CMK (cell line): ENCODE measurements around the gene SPTLC1.

ENCODE experiments used
- DNase-seq: peaks from one replicate; pipeline ENCODE4 v3.0.0-alpha.2; 2010; ENCODE audit warnings: low read depth

SPTLC1 gene

GRCh38 chr9:92095236-92095635 is 20.0 kb downstream of the SPTLC1 start:
- DNase-seq = no peak

GRCh38 chr9:92094655-92095054 is 20.6 kb downstream of the SPTLC1 start:
- DNase-seq = no peak

- no peak for DNase-seq
Measured at GRCh38 chr9:92077888-92078287, 37.3 kb downstream of the SPTLC1 start.

- no peak for DNase-seq
Measured at GRCh38 chr9:92071634-92072033, 43.6 kb downstream of the SPTLC1 start.

- no peak for DNase-seq
Measured at GRCh38 chr9:92066168-92066567, 49.0 kb downstream of the SPTLC1 start.

GRCh38 chr9:92064711-92065110 is 50.5 kb downstream of the SPTLC1 start:
- no peak for DNase-seq

- no peak for DNase-seq
Measured at GRCh38 chr9:92061184-92061583, 54.0 kb downstream of the SPTLC1 start.

GRCh38 chr9:92059661-92060060 is 55.6 kb downstream of the SPTLC1 start:
- DNase-seq = no peak

- DNase-seq = no peak
Measured at GRCh38 chr9:92058723-92059444, 56.3 kb downstream of the SPTLC1 start.

- DNase-seq = no peak
Measured at GRCh38 chr9:92058026-92058425, 57.2 kb downstream of the SPTLC1 start.

- no peak for DNase-seq
Measured at GRCh38 chr9:92057226-92057625, 58.0 kb downstream of the SPTLC1 start.

GRCh38 chr9:92055624-92056023 is 59.6 kb downstream of the SPTLC1 start:
- no peak for DNase-seq

GRCh38 chr9:92048924-92049625 is 66.1 kb downstream of the SPTLC1 start:
- no peak for DNase-seq

GRCh38 chr9:92047500-92047899 is 67.7 kb downstream of the SPTLC1 start:
- no peak for DNase-seq

- DNase-seq = no peak
Measured at GRCh38 chr9:92046676-92047075, 68.5 kb downstream of the SPTLC1 start.

GRCh38 chr9:92044936-92045335 is 70.3 kb downstream of the SPTLC1 start:
- DNase-seq = no peak

GRCh38 chr9:92043002-92043401 is 72.2 kb downstream of the SPTLC1 start:
- DNase-seq = no peak

- DNase-seq = no peak
Measured at GRCh38 chr9:92042260-92042659, 73.0 kb downstream of the SPTLC1 start.

- no peak for DNase-seq
Measured at GRCh38 chr9:92036756-92037155, 78.5 kb downstream of the SPTLC1 start.

GRCh38 chr9:92036411-92036746 is 78.8 kb downstream of the SPTLC1 start:
- no peak for DNase-seq

GRCh38 chr9:92035687-92036410 is 79.4 kb downstream of the SPTLC1 start:
- DNase-seq = no peak

GRCh38 chr9:92035146-92035545 is 80.1 kb downstream of the SPTLC1 start:
- DNase-seq = no peak

- no peak for DNase-seq
Measured at GRCh38 chr9:92033991-92034390, 81.2 kb downstream of the SPTLC1 start.
